CD4-positive, CD25-positive, alpha-beta regulatory T cell (primary cell): ENCODE data around the gene NXPH4. TPM values are rescaled to one million over a fixed set of nuclear protein-coding genes. Genes with fewer than 3 reads are reported as not detected.
A peak's percentile ranks its signal among the peaks of the same experiment; 100 is the strongest.

Experiments used
- ATAC-seq, 2 donors: fragments of 150-1000 bp; cut with Tn5 transposase; one replicate each; pipeline ENCODE4 v1.10.0; 2021; ENCODE audit warnings: low read depth in 2 of 2, moderate number of reproducible peaks in 2 of 2, moderate library complexity in 1 of 2
- DNase-seq, 3 donors: peaks; one replicate each; pipeline versions ENCODE4 v3.0.0 to v3.0.0-alpha.2; 2012 to 2022; ENCODE audit warnings: mixed read lengths in 1 of 3
- H3K27ac ChIP-seq: one replicate; pipeline ENCODE4 v1.7.0; 2013; ENCODE audit warnings: mild to moderate bottlenecking, low read length; ENCODE audit not compliant: insufficient read depth, poor library complexity, severe bottlenecking
- H3K27me3 ChIP-seq: one replicate; pipeline ENCODE4 v1.7.0; 2013; ENCODE audit warnings: low read length; ENCODE audit not compliant: control insufficient read depth, insufficient read depth
- H3K36me3 ChIP-seq: one replicate; pipeline ENCODE4 v1.7.0; 2013; ENCODE audit warnings: mild to moderate bottlenecking, low read length, moderate library complexity; ENCODE audit not compliant: control insufficient read depth, insufficient read depth
- H3K4me1 ChIP-seq: 2 replicates; pipeline ENCODE4 v1.7.0; 2013; ENCODE audit warnings: mild to moderate bottlenecking, low read length; ENCODE audit not compliant: insufficient read depth, control insufficient read depth, poor library complexity, severe bottlenecking
- H3K4me3 ChIP-seq: one replicate; pipeline ENCODE4 v1.7.0; 2013; ENCODE audit warnings: low read depth, mild to moderate bottlenecking, low read length, moderate library complexity
- H3K9me3 ChIP-seq, 2 experiments: 1 replicate in 1 of 2; 2 replicates in 1 of 2; pipeline ENCODE4 v1.7.0; 2013; ENCODE audit warnings: low read length in 2 of 2, mild to moderate bottlenecking in 1 of 2, moderate library complexity in 1 of 2; ENCODE audit not compliant: control insufficient read depth in 2 of 2
- H3K27ac Mint-ChIP-seq, 3 donors: one replicate each; pipeline ENCODE4 v1.8.0; 2020 to 2022; ENCODE audit warnings: mild to moderate bottlenecking in 3 of 3, mixed read lengths in 3 of 3, moderate library complexity in 2 of 3
- H3K27me3 Mint-ChIP-seq: one replicate; pipeline ENCODE4 v1.8.0; 2022; ENCODE audit warnings: mild to moderate bottlenecking, mixed read lengths
- H3K36me3 Mint-ChIP-seq: one replicate; pipeline ENCODE4 v1.8.0; 2020; ENCODE audit warnings: mixed read lengths
- H3K4me1 Mint-ChIP-seq, 4 donors: one replicate each; pipeline ENCODE4 v1.8.0; 2020 to 2022; ENCODE audit warnings: mixed read lengths in 4 of 4, mild to moderate bottlenecking in 1 of 4
- H3K4me3 Mint-ChIP-seq, 4 donors: one replicate each; pipeline ENCODE4 v1.8.0; 2020 to 2022; ENCODE audit warnings: mild to moderate bottlenecking in 4 of 4, mixed read lengths in 4 of 4, moderate library complexity in 3 of 4
- H3K9me3 Mint-ChIP-seq, 7 donors: one replicate each; pipeline ENCODE4 v1.8.0; 2020 to 2022; ENCODE audit warnings: mixed read lengths in 7 of 7, mild to moderate bottlenecking in 3 of 7, moderate library complexity in 2 of 7
- polyA plus RNA-seq, 4 donors: library from polyadenylated mRNA; unstranded; fragments of 300-500 nt; fragmentation: Illumina TruSeq; gene quantifications; one replicate each; pipeline ENCODE4 v1.2.3, GENCODE V29; 2021
- total RNA-seq: library from RNA; stranded (reverse); gene quantifications from one replicate; pipeline ENCODE4 v1.2.3, GENCODE V29; 2022

Gene NXPH4
- total and polyA plus RNA-seq, 5 donors from 2014 or later = 0.09 to 0.49 (median 0.29) TPM; not detected in 1

- peak overlapping the region; percentile 74 for H3K27ac ChIP-seq
- peak overlapping the region; percentile 48 for H3K4me3 ChIP-seq
- no peaks in the 10 kb centered on the region for H3K9me3 ChIP-seq
- peaks cover 27% of the 10 kb centered on the region for H3K36me3 ChIP-seq
- peaks cover 95% of the 10 kb centered on the region for H3K4me1 ChIP-seq
- H3K36me3 Mint-ChIP-seq = peaks cover 34% of the 10 kb centered on the region
- peaks cover 0 to 3% (median 0%) of the 10 kb centered on the region in 7 donors for H3K9me3 Mint-ChIP-seq
- peak overlapping the region; percentile 84 to 99 (median 88) for H3K4me3 Mint-ChIP-seq
- ATAC-seq (no peak), DNase-seq (no peak)
- peak overlapping the region; percentile 91 to 98 (median 97) for H3K27ac Mint-ChIP-seq
- no peaks in the 10 kb centered on the region for H3K27me3 ChIP-seq
- H3K27me3 Mint-ChIP-seq = peaks cover 23% of the 10 kb centered on the region
- peaks cover 6 to 97% (median 58%) of the 10 kb centered on the region in 4 donors for H3K4me1 Mint-ChIP-seq
These were observed 17.6 kb downstream of the NXPH4 start for GRCh38 chr12:57234233-57234570.

- no peaks in the 10 kb centered on the region for H3K27me3 ChIP-seq
- peak in 2 of 3 donors; percentile 62 to 89 for DNase-seq
- peaks cover 27% of the 10 kb centered on the region for H3K36me3 ChIP-seq
These were observed 18.0 kb downstream of the NXPH4 start for GRCh38 chr12:57234571-57235016.

GRCh38 chr12:57235017-57235727 lies 18.6 kb downstream of the NXPH4 start:
- H3K4me1 ChIP-seq = peaks cover 98% of the 10 kb centered on the region
- H3K4me3 ChIP-seq = no peak overlapping the region
- peak overlapping the region; percentile 84 to 99 (median 88) for H3K4me3 Mint-ChIP-seq
- DNase-seq = peak in 2 of 3 donors; percentile 42 to 56
- H3K27me3 Mint-ChIP-seq = peaks cover 25% of the 10 kb centered on the region
- peaks cover 31% of the 10 kb centered on the region for H3K36me3 Mint-ChIP-seq
- ATAC-seq = peak; percentile 9 to 22
- H3K4me1 Mint-ChIP-seq = peaks cover 6 to 94% (median 59%) of the 10 kb centered on the region in 4 donors
- H3K27me3 ChIP-seq = no peaks in the 10 kb centered on the region
- H3K36me3 ChIP-seq = peaks cover 27% of the 10 kb centered on the region
- H3K9me3 Mint-ChIP-seq = peaks cover 0 to 3% (median 0%) of the 10 kb centered on the region in 7 donors
- peak overlapping the region; percentile 74 for H3K27ac ChIP-seq
- peak overlapping the region; percentile 91 to 97 (median 92) for H3K27ac Mint-ChIP-seq
- H3K9me3 ChIP-seq = no peaks in the 10 kb centered on the region

More at GRCh38 chr12:57234571-57235016, 18.0 kb downstream of the NXPH4 start:
- peak overlapping the region; percentile 74 for H3K27ac ChIP-seq
- Mint-ChIP-seq H3K27ac (peak overlapping the region; percentile 91 to 98 (median 97)), H3K27me3 (peaks cover 23% of the 10 kb centered on the region), H3K4me3 (peak overlapping the region; percentile 84 to 99 (median 88)), H3K36me3 (peaks cover 33% of the 10 kb centered on the region), H3K9me3 (peaks cover 0 to 3% (median 0%) of the 10 kb centered on the region in 7 donors), H3K4me1 (peaks cover 6 to 97% (median 58%) of the 10 kb centered on the region in 4 donors)
- peaks cover 97% of the 10 kb centered on the region for H3K4me1 ChIP-seq
- no peaks in the 10 kb centered on the region for H3K9me3 ChIP-seq
- ATAC-seq = peak; percentile 54 to 61
- H3K4me3 ChIP-seq = peak overlapping the region; percentile 48

GRCh38 chr12:57235728-57236131 lies 19.1 kb downstream of the NXPH4 start:
- peaks cover 31% of the 10 kb centered on the region for H3K27me3 Mint-ChIP-seq
- DNase-seq = no peak
- peak overlapping the region; percentile 74 for H3K27ac ChIP-seq
- H3K4me1 ChIP-seq = peaks cover 98% of the 10 kb centered on the region
- peak overlapping the region; percentile 34 to 97 (median 79) for H3K27ac Mint-ChIP-seq
- no peak overlapping the region for H3K4me3 ChIP-seq
- ATAC-seq = no peak
- peaks cover 0 to 3% (median 0%) of the 10 kb centered on the region in 7 donors for H3K9me3 Mint-ChIP-seq
- H3K9me3 ChIP-seq = no peaks in the 10 kb centered on the region
- H3K27me3 ChIP-seq = no peaks in the 10 kb centered on the region
- peaks cover 27% of the 10 kb centered on the region for H3K36me3 ChIP-seq
- peaks cover 6 to 94% (median 60%) of the 10 kb centered on the region in 4 donors for H3K4me1 Mint-ChIP-seq
- H3K4me3 Mint-ChIP-seq = peak overlapping the region in 3 of 4 donors; percentile 76 to 99 (median 84)
- H3K36me3 Mint-ChIP-seq = peaks cover 26% of the 10 kb centered on the region

GRCh38 chr12:57236201-57236924 lies 19.8 kb downstream of the NXPH4 start:
- DNase-seq (no peak), ATAC-seq (no peak)
- H3K36me3 Mint-ChIP-seq = peaks cover 25% of the 10 kb centered on the region
- H3K4me1 Mint-ChIP-seq = peaks cover 6 to 94% (median 58%) of the 10 kb centered on the region in 4 donors
- peaks cover 27% of the 10 kb centered on the region for H3K36me3 ChIP-seq
- H3K9me3 ChIP-seq = no peaks in the 10 kb centered on the region
- H3K4me3 Mint-ChIP-seq = peak overlapping the region; percentile 89 to 99 (median 97)
- peaks cover 98% of the 10 kb centered on the region for H3K4me1 ChIP-seq
- no peak overlapping the region for H3K4me3 ChIP-seq
- H3K9me3 Mint-ChIP-seq = peaks cover 0 to 3% (median 0%) of the 10 kb centered on the region in 7 donors
- H3K27ac ChIP-seq = peak overlapping the region; percentile 74
- H3K27me3 Mint-ChIP-seq = peaks cover 37% of the 10 kb centered on the region
- H3K27ac Mint-ChIP-seq = peak overlapping the region; percentile 79 to 92 (median 80)
- no peaks in the 10 kb centered on the region for H3K27me3 ChIP-seq

- H3K27ac ChIP-seq = peak overlapping the region; percentile 55
- peaks cover 25% of the 10 kb centered on the region for H3K36me3 ChIP-seq
- Mint-ChIP-seq H3K27me3 (peaks cover 44% of the 10 kb centered on the region), H3K4me1 (peaks cover 6 to 94% (median 59%) of the 10 kb centered on the region in 4 donors), H3K4me3 (peak overlapping the region; percentile 89 to 99 (median 97)), H3K27ac (peak overlapping the region; percentile 76 to 92 (median 79)), H3K36me3 (peaks cover 22% of the 10 kb centered on the region), H3K9me3 (peaks cover 0 to 3% (median 0%) of the 10 kb centered on the region in 7 donors)
- no peak for ATAC-seq
- peaks cover 98% of the 10 kb centered on the region for H3K4me1 ChIP-seq
- H3K27me3 ChIP-seq = peaks cover 1% of the 10 kb centered on the region
- H3K9me3 ChIP-seq = no peaks in the 10 kb centered on the region
- H3K4me3 ChIP-seq = peak overlapping the region; percentile 37
- peak in 2 of 3 donors; percentile 29 to 46 for DNase-seq
These were observed 20.5 kb downstream of the NXPH4 start for GRCh38 chr12:57236925-57237595.

- Mint-ChIP-seq H3K36me3 (peaks cover 19% of the 10 kb centered on the region), H3K27ac (peak overlapping the region; percentile 62 to 94 (median 79)), H3K9me3 (peaks cover 0 to 3% (median 0%) of the 10 kb centered on the region in 7 donors), H3K4me1 (peaks cover 6 to 92% (median 60%) of the 10 kb centered on the region in 4 donors), H3K27me3 (peaks cover 49% of the 10 kb centered on the region), H3K4me3 (peak overlapping the region; percentile 89 to 99 (median 97))
- peaks cover 98% of the 10 kb centered on the region for H3K4me1 ChIP-seq
- peaks cover 3% of the 10 kb centered on the region for H3K27me3 ChIP-seq
- H3K27ac ChIP-seq = peak overlapping the region; percentile 55
- no peaks in the 10 kb centered on the region for H3K9me3 ChIP-seq
- DNase-seq (no peak), ATAC-seq (no peak)
- peaks cover 20% of the 10 kb centered on the region for H3K36me3 ChIP-seq
- peak overlapping the region; percentile 37 for H3K4me3 ChIP-seq
These were observed 21.0 kb downstream of the NXPH4 start for GRCh38 chr12:57237596-57237931.
